ENCODE results near the gene RFX3. TPM values are rescaled to one million over a fixed set of nuclear protein-coding genes. Genes with fewer than 3 reads are reported as not detected.
A peak's percentile ranks its signal among the peaks of the same experiment; 100 is the strongest.

RFX3 gene
- total and polyA plus RNA-seq, 3 donors from 2014 or later: 29.7 to 45.3 (median 30.7) TPM

GRCh38 chr9:3239240-3239639 lies 286.6 kb downstream of the RFX3 start:
- DNase-seq: no peak
- intact Hi-C loops (cut with DNase I; ENCODE audit: low total_unique reads): no loop called here

GRCh38 chr9:3238236-3238635 lies 287.6 kb downstream of the RFX3 start:
- Histone ChIP-seq H3K4me3 (no peak overlapping the region), H3K4me1 (no peaks in the 10 kb centered on the region), H3K36me3 (ENCODE audit: low read depth, missing control alignments) (no peaks in the 10 kb centered on the region), H3K27ac (no peak overlapping the region), H3K9me3 (no peaks in the 10 kb centered on the region), H3K27me3 (no peaks in the 10 kb centered on the region)
- 89 to 90% methylated on average over 4 of the region's 4 CpGs for WGBS, 2 donors
- no peak for DNase-seq
- intact Hi-C loops (cut with DNase I; ENCODE audit: low total_unique reads): no loop called here
- TF ChIP-seq POLR2A (IDR thresholded peaks at IDR 0.05) (no peak), CTCF (IDR thresholded peaks at IDR 0.05) (no peak)

More at GRCh38 chr9:3239240-3239639, 286.6 kb downstream of the RFX3 start:
- Histone ChIP-seq H3K27ac (no peak overlapping the region), H3K4me1 (no peaks in the 10 kb centered on the region), H3K4me3 (no peak overlapping the region), H3K36me3 (ENCODE audit: low read depth, missing control alignments) (no peaks in the 10 kb centered on the region), H3K27me3 (no peaks in the 10 kb centered on the region), H3K9me3 (no peaks in the 10 kb centered on the region)
- TF ChIP-seq CTCF (IDR thresholded peaks at IDR 0.05): no peak
- no peak for TF ChIP-seq POLR2A (IDR thresholded peaks at IDR 0.05)
- WGBS, 2 donors: 90 to 94% methylated on average over 4 of the region's 4 CpGs

- no peak for DNase-seq
- Histone ChIP-seq H3K4me1 (no peaks in the 10 kb centered on the region), H3K4me3 (no peak overlapping the region), H3K27me3 (no peaks in the 10 kb centered on the region), H3K27ac (no peak overlapping the region), H3K36me3 (ENCODE audit: low read depth, missing control alignments) (no peaks in the 10 kb centered on the region), H3K9me3 (no peaks in the 10 kb centered on the region)
- intact Hi-C loops (cut with DNase I; ENCODE audit: low total_unique reads): no loop called here
- no peak for TF ChIP-seq POLR2A (IDR thresholded peaks at IDR 0.05)
- TF ChIP-seq CTCF (IDR thresholded peaks at IDR 0.05): no peak
Measured at GRCh38 chr9:3237121-3237520, 288.7 kb downstream of the RFX3 start.

- Histone ChIP-seq H3K27ac (no peak overlapping the region), H3K9me3 (no peaks in the 10 kb centered on the region), H3K36me3 (ENCODE audit: low read depth, missing control alignments) (no peaks in the 10 kb centered on the region), H3K4me1 (no peaks in the 10 kb centered on the region), H3K27me3 (no peaks in the 10 kb centered on the region), H3K4me3 (no peak overlapping the region)
- TF ChIP-seq POLR2A (IDR thresholded peaks at IDR 0.05) (no peak), CTCF (IDR thresholded peaks at IDR 0.05) (no peak)
- intact Hi-C loops (cut with DNase I; ENCODE audit: low total_unique reads): no loop called here
- DNase-seq: no peak
- 97 to 100% methylated on average over 1 of the region's 1 CpG for WGBS, 2 donors
Measured at GRCh38 chr9:3235497-3235896, 290.3 kb downstream of the RFX3 start.

GRCh38 chr9:3224931-3225330 lies 300.9 kb downstream of the RFX3 start:
- WGBS, 2 donors: 36 to 54% methylated on average over 7 of the region's 7 CpGs
- Histone ChIP-seq H3K4me3 (no peak overlapping the region), H3K36me3 (ENCODE audit: low read depth, missing control alignments) (no peaks in the 10 kb centered on the region), H3K27me3 (no peaks in the 10 kb centered on the region), H3K9me3 (no peaks in the 10 kb centered on the region), H3K27ac (no peak overlapping the region), H3K4me1 (no peaks in the 10 kb centered on the region)
- intact Hi-C loops (cut with DNase I; ENCODE audit: low total_unique reads): no loop called here
- no peak for TF ChIP-seq CTCF (IDR thresholded peaks at IDR 0.05)
- no peak for TF ChIP-seq POLR2A (IDR thresholded peaks at IDR 0.05)
- peak; percentile 78 for DNase-seq
